Sigmoid colon (tissue), 4 donors: Measurements from ENCODE around the gene ATP10A.

Experiments used
- CTCF ChIP-seq, 4 experiments: fragments of 450-650 bp in 3 of 4; fragments of 200-600 bp in 1 of 4; IDR thresholded peaks; one replicate each; pipeline ENCODE4 v1.5.1; 2016 to 2019; ENCODE audit warnings: antibody characterized with exemption in 4 of 4, mild to moderate bottlenecking in 3 of 4, moderate library complexity in 2 of 4
- EP300 ChIP-seq, 4 donors: sonication (generic); formaldehyde crosslinking; IDR thresholded peaks; one replicate each; pipeline ENCODE4 v1.6.1; 2017; ENCODE audit warnings: antibody characterized with exemption in 4 of 4
- POLR2A ChIP-seq, 2 donors: fragments of 450-650 bp; IDR thresholded peaks; one replicate each; pipeline ENCODE4 v1.6.1; 2016; ENCODE audit warnings: antibody characterized with exemption in 2 of 2, mild to moderate bottlenecking in 2 of 2, moderate library complexity in 2 of 2
- POLR2AphosphoS5 ChIP-seq, 4 donors: sonication (generic); formaldehyde crosslinking; IDR thresholded peaks; one replicate each; pipeline ENCODE4 v1.6.1; 2017; ENCODE audit warnings: antibody characterized with exemption in 4 of 4

DNA sequence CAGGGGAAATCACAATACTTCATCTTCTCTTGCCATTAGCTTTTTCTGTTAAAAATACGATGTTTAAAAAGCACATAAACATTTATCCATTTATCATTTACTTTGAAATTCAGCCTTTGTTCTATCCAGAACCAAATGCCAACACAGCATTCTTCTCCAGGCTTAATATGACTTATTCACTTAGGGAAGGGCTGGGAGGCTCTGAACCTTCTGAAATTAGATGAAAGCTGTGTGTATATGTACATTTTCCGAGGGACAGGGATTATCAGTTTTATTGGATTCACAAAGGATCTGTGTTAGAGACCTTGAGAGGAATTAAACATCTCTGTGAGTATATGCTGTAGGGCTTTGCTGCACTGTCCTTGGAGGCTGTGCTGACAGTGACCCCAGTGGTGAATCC lies 213.7 kb downstream of the ATP10A start:
- TF ChIP-seq CTCF (IDR thresholded peaks at IDR 0.05) (no peak), POLR2A (IDR thresholded peaks at IDR 0.05) (no peak), EP300 (IDR thresholded peaks at IDR 0.05) (no peak), POLR2AphosphoS5 (IDR thresholded peaks at IDR 0.05) (no peak)
